Coronary artery (tissue), 2 donors: ENCODE measurements around the gene ACOT8.

ENCODE experiments used
- DNase-seq: peaks from one replicate; pipeline ENCODE4 v3.0.0-alpha.2; 2017; ENCODE audit warnings: low spot score
- H3K27ac ChIP-seq, 2 donors: fragments of 200-600 bp; sonication (generic); one replicate each; pipeline ENCODE4 v1.5.1; 2016 to 2019
- H3K4me3 ChIP-seq: fragments of 200-600 bp; sonication (generic); 2 replicates; pipeline ENCODE4 v1.5.1; 2016; ENCODE audit warnings: mild to moderate bottlenecking, moderate library complexity
- TF ChIP-seq, protein P1 (sequence below): fragments of 200-600 bp; sonication (generic); IDR thresholded peaks from one replicate; pipeline ENCODE4 v1.5.1; 2019; ENCODE audit warnings: antibody characterized with exemption

The ACOT8 gene

DNA sequence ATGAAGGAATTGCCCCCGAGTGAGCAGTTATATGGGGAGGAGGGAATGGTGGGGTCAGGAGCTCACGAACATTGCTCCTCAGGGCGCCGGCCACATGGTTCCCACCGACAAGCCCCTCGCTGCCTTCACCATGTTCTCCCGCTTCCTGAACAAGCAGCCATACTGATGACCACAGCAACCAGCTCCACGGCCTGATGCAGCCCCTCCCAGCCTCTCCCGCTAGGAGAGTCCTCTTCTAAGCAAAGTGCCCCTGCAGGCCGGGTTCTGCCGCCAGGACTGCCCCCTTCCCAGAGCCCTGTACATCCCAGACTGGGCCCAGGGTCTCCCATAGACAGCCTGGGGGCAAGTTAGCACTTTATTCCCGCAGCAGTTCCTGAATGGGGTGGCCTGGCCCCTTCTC, 41.1 kb upstream of the ACOT8 start:
- Histone ChIP-seq H3K27ac (no peak overlapping the region), H3K4me3 (no peak overlapping the region)
- TF ChIP-seq, protein P1, sequence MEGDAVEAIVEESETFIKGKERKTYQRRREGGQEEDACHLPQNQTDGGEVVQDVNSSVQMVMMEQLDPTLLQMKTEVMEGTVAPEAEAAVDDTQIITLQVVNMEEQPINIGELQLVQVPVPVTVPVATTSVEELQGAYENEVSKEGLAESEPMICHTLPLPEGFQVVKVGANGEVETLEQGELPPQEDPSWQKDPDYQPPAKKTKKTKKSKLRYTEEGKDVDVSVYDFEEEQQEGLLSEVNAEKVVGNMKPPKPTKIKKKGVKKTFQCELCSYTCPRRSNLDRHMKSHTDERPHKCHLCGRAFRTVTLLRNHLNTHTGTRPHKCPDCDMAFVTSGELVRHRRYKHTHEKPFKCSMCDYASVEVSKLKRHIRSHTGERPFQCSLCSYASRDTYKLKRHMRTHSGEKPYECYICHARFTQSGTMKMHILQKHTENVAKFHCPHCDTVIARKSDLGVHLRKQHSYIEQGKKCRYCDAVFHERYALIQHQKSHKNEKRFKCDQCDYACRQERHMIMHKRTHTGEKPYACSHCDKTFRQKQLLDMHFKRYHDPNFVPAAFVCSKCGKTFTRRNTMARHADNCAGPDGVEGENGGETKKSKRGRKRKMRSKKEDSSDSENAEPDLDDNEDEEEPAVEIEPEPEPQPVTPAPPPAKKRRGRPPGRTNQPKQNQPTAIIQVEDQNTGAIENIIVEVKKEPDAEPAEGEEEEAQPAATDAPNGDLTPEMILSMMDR: no peak
- DNase-seq: no peak

DNA sequence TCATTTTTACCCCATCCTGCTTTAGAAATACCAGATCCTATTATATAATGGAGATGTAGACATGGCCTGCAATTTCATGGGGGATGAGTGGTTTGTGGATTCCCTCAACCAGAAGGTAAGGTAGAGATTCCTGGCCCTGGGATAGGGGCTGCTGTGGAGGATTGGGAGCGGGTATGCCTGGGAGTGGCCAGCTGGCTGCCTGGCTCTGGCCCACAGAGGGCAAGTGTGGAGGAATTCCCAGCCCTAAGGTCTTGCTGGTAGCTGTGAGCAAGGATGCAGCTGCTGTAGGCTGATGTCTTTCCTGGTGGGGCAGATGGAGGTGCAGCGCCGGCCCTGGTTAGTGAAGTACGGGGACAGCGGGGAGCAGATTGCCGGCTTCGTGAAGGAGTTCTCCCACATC, 40.5 kb upstream of the ACOT8 start:
- TF ChIP-seq, protein P1: no peak
- H3K4me3 ChIP-seq: no peak overlapping the region
- H3K27ac ChIP-seq: no peak overlapping the region
- no peak for DNase-seq

DNA sequence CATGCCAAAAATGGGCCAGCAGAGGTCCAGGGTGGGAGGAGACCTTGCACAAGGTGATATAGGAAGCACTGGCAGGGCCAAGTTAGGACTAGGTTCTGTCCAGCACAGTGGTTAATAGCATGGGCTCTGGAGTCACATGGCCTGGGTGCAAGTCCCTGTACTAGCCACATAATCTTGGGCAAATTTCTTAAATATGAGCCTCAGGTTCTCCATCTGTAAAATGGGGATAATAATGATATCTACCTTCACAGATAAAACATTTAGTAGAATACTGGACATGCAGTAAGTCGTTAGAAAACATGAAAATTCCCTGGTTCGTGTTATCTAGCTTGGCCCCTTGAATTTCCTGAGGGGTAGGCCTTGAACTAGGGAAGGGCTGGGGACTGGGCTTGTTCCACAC, 40.1 kb upstream of the ACOT8 start:
- H3K27ac ChIP-seq: no peak overlapping the region
- no peak overlapping the region for H3K4me3 ChIP-seq
- no peak for DNase-seq
- TF ChIP-seq, protein P1: no peak

DNA sequence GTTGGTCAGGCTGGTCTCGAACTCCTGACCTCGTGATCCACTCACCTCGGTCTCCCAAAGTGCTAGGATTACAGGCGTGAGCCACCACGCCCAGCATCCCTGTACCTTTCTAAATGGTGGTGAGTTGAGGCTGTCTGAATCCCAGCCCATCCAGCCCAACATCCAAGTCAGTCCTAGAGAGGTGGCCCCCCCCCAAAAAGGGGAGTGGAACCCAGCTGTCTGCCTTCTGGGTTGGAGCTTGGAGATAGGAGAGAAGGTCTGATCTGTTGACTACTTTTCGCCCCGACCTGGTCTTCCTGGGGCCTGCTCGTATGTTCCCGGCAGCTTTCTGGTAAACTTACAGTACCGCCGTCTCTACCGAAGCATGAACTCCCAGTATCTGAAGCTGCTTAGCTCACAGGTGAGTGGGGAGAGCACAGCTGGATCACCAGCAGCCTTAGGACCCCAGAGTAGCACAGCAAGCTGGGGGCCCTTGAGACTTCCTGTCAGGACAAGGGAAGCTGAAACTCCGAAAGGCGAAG, 39.5 kb upstream of the ACOT8 start:
- no peak for DNase-seq
- Histone ChIP-seq H3K4me3 (no peak overlapping the region), H3K27ac (no peak overlapping the region)
- TF ChIP-seq, protein P1: no peak

DNA sequence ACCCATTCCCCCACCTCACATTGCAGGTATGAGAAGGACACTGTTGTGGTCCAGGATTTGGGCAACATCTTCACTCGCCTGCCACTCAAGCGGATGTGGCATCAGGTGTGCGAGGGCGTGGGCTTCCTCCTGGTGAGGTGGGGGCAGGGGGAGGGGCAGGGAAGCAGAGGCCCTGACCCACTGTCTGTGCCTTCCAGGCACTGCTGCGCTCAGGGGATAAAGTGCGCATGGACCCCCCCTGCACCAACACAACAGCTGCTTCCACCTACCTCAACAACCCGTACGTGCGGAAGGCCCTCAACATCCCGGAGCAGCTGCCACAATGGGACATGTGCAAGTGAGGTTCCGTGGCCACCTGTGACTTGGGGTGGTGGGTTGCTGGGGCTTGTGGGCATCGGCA, 37.6 kb upstream of the ACOT8 start:
- DNase-seq: no peak
- TF ChIP-seq, protein P1: no peak
- no peak overlapping the region for H3K27ac ChIP-seq
- H3K4me3 ChIP-seq: no peak overlapping the region

DNA sequence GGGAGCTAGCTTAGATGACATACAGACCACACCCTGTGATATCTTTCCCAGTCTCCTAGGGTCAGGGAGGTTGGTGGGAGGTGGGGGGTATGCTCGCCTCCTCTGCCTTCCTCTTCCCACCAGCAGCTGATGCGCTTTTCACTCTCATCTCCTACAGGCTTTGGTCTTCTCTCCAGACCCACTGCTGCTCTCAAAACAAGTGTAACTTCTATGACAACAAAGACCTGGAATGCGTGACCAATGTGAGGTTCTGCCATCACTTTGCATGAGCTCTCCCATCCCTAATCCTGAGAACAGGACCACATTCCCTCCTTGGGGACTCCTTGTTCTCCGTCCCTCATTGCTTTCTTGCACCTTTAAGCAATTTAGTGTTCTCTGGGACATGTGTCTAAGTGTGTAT, 36.6 kb upstream of the ACOT8 start:
- Histone ChIP-seq H3K4me3 (no peak overlapping the region), H3K27ac (no peak overlapping the region)
- TF ChIP-seq, protein P1: no peak
- DNase-seq: no peak

DNA sequence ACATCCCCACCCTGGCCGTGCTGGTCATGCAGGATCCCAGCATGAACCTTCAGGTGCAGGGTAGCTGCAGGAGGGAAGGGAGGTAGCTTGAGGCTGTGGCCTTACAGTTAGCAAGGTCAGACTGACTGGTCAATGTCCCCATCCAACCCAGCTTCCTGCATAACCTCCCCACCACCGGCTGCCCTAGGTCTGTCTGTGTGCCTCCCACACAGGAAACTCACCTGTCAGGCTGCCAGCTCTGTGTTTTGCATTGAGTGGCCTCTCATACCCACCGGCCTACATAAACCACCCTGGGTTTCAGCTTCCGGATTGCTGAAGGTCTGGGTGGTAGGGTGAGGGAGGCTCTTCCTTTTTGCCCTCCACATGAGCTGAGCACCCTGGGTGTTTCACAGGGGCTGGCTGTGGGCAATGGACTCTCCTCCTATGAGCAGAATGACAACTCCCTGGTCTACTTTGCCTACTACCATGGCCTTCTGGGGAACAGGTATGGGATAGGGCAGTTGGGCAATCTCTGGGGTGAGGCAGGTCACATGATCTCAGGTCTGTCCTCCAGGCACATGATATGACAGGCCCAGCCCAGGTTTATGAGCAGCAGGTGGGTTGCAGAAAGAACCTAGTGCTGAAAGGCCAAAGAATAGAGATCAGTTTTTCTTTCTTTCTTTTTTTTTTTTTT, 35.8 kb upstream of the ACOT8 start:
- TF ChIP-seq, protein P1: no peak
- no peak for DNase-seq
- Histone ChIP-seq H3K4me3 (no peak overlapping the region), H3K27ac (no peak overlapping the region)
